Parathyroid adenoma (tissue), 2 donors: Measurements from ENCODE around the gene MLX.
"Not testable (repeated sequence)": the region's sequence is repeated elsewhere in the genome, so short reads cannot be mapped to it uniquely, and the experiment has no call there.

ENCODE experiments used
- H2AFZ ChIP-seq: fragments of 300-600 bp; sonication (generic); one replicate; pipeline ENCODE4 v1.7.0; 2017; ENCODE audit warnings: antibody characterized with exemption, mild to moderate bottlenecking
- H3K27ac ChIP-seq: fragments of 300-600 bp; sonication (generic); one replicate; pipeline ENCODE4 v1.7.0; 2017
- H3K27me3 ChIP-seq: fragments of 300-600 bp; sonication (generic); one replicate; pipeline ENCODE4 v1.7.0; 2017; ENCODE audit warnings: low read length; ENCODE audit not compliant: control insufficient read depth, insufficient read depth
- H3K36me3 ChIP-seq: fragments of 300-600 bp; sonication (generic); one replicate; pipeline ENCODE4 v1.7.0; 2017; ENCODE audit warnings: low read length; ENCODE audit not compliant: control insufficient read depth, insufficient read depth
- H3K4me1 ChIP-seq: fragments of 300-600 bp; sonication (generic); one replicate; pipeline ENCODE4 v1.7.0; 2017; ENCODE audit warnings: control low read depth
- H3K4me2 ChIP-seq: fragments of 300-600 bp; sonication (generic); one replicate; pipeline ENCODE4 v1.7.0; 2017; ENCODE audit warnings: low read length
- H3K4me3 ChIP-seq: fragments of 300-600 bp; sonication (generic); one replicate; pipeline ENCODE4 v1.7.0; 2017; ENCODE audit warnings: low read depth, low read length
- H3K79me2 ChIP-seq: fragments of 300-600 bp; sonication (generic); one replicate; pipeline ENCODE4 v1.7.0; 2017; ENCODE audit warnings: control low read depth
- H3K9ac ChIP-seq: fragments of 300-600 bp; sonication (generic); one replicate; pipeline ENCODE4 v1.7.0; 2017; ENCODE audit warnings: mild to moderate bottlenecking
- H3K9me3 ChIP-seq: fragments of 300-600 bp; sonication (generic); one replicate; pipeline ENCODE4 v1.7.0; 2017; ENCODE audit warnings: low read length; ENCODE audit not compliant: control insufficient read depth
- TF ChIP-seq, protein P1 (sequence below): fragments of 300-600 bp; sonication (generic); IDR thresholded peaks from one replicate; pipeline ENCODE4 v1.7.0; 2017; ENCODE audit warnings: antibody characterized with exemption, mild to moderate bottlenecking
- donor health status: primary hyperparathyroidism.

MLX gene

DNA sequence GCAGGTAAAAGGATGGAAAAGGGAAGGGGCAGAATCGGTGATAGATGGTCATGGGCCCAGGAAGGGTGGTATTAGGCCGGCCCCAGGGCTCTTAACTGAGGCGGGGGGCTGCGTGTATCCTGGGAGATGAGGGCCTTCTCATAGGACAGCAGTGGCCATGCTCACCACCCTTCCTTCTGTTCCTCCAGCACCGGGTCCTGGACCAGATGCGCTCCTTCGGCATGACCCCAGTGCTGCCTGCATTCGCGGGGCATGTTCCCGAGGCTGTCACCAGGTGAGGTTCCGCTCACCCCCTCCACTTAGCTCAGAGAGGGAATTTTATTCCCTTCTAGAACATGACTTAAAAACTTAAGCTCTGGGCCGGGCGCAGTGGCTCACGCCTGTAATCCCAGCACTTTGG, 28.4 kb upstream of the MLX start:
- H3K4me3 ChIP-seq = no peak overlapping the region
- no peaks in the 10 kb centered on the region for H3K9me3 ChIP-seq
- no peak overlapping the region for H3K9ac ChIP-seq
- H3K79me2 ChIP-seq = no peaks in the 10 kb centered on the region
- TF ChIP-seq, protein P1, sequence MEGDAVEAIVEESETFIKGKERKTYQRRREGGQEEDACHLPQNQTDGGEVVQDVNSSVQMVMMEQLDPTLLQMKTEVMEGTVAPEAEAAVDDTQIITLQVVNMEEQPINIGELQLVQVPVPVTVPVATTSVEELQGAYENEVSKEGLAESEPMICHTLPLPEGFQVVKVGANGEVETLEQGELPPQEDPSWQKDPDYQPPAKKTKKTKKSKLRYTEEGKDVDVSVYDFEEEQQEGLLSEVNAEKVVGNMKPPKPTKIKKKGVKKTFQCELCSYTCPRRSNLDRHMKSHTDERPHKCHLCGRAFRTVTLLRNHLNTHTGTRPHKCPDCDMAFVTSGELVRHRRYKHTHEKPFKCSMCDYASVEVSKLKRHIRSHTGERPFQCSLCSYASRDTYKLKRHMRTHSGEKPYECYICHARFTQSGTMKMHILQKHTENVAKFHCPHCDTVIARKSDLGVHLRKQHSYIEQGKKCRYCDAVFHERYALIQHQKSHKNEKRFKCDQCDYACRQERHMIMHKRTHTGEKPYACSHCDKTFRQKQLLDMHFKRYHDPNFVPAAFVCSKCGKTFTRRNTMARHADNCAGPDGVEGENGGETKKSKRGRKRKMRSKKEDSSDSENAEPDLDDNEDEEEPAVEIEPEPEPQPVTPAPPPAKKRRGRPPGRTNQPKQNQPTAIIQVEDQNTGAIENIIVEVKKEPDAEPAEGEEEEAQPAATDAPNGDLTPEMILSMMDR = no peak
- no peak overlapping the region for H2AFZ ChIP-seq
- H3K4me1 ChIP-seq = peaks cover 4% of the 10 kb centered on the region
- no peak overlapping the region for H3K27ac ChIP-seq
- H3K4me2 ChIP-seq = no peak overlapping the region
- no peaks in the 10 kb centered on the region for H3K27me3 ChIP-seq
- no peaks in the 10 kb centered on the region for H3K36me3 ChIP-seq

DNA sequence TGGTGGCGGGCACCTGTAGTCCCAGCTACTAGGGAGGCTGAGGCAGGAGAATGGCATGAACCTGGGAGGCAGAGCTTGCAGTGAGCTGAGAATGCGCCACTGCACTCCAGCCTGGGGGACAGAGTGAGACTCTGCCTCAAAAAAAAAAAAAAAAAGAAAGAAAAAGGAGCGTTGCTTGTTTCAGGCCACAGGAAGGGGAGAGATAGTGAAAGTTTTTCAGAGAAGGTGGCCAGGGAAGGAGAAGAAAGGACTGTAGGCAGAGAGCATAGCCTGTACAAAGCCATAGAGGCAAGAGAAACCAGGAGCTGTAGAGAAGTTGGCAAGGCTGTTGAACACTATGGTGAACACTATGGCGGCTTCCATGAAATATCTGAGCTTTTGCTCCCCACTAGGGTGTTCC, 26.3 kb upstream of the MLX start:
- H3K4me1 ChIP-seq, H3K27me3 ChIP-seq, H2AFZ ChIP-seq, H3K4me3 ChIP-seq, H3K79me2 ChIP-seq, H3K36me3 ChIP-seq, H3K9me3 ChIP-seq, H3K9ac ChIP-seq, H3K4me2 ChIP-seq, H3K27ac ChIP-seq: not testable (repeated sequence)

DNA sequence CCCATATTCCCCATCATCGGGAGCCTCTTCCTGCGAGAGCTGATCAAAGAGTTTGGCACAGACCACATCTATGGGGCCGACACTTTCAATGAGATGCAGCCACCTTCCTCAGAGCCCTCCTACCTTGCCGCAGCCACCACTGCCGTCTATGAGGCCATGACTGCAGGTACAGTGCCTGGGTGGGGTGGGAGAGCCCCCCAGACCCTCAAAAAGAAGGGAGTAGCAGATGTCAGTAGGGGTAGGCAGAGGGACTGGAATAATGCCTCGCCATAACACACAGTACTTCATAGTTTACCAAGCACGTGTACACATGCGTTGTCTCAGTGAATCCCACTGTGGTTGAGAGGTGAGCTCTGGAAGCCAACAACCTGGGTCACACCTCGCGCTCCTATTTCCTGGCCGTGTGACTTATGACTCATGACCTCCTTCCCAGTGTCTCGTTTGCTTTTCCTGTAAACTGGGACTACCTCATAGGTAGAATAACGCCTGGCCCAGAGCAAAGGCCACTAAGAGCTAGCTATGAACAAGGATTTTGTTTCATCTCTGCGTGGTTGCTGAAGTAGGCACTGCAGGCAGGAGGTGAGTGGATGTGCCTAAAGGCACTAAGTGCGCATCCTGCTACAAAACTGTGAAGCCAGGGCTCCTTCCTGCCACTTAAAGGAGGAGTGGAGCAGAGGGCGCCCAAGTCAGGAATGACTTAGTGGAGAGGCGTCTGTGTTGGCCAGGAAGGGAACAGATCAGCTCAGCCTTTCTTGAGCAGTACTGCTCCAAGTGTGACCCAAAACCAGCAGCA, 25.7 kb upstream of the MLX start:
- no peaks in the 10 kb centered on the region for H3K9me3 ChIP-seq
- H3K4me3 ChIP-seq = no peak overlapping the region
- no peak overlapping the region for H3K4me2 ChIP-seq
- H3K27ac ChIP-seq = no peak overlapping the region
- no peak overlapping the region for H2AFZ ChIP-seq
- H3K4me1 ChIP-seq = no peaks in the 10 kb centered on the region
- no peak overlapping the region for H3K9ac ChIP-seq
- no peaks in the 10 kb centered on the region for H3K27me3 ChIP-seq
- no peaks in the 10 kb centered on the region for H3K79me2 ChIP-seq
- TF ChIP-seq, protein P1 = no peak
- no peaks in the 10 kb centered on the region for H3K36me3 ChIP-seq

DNA sequence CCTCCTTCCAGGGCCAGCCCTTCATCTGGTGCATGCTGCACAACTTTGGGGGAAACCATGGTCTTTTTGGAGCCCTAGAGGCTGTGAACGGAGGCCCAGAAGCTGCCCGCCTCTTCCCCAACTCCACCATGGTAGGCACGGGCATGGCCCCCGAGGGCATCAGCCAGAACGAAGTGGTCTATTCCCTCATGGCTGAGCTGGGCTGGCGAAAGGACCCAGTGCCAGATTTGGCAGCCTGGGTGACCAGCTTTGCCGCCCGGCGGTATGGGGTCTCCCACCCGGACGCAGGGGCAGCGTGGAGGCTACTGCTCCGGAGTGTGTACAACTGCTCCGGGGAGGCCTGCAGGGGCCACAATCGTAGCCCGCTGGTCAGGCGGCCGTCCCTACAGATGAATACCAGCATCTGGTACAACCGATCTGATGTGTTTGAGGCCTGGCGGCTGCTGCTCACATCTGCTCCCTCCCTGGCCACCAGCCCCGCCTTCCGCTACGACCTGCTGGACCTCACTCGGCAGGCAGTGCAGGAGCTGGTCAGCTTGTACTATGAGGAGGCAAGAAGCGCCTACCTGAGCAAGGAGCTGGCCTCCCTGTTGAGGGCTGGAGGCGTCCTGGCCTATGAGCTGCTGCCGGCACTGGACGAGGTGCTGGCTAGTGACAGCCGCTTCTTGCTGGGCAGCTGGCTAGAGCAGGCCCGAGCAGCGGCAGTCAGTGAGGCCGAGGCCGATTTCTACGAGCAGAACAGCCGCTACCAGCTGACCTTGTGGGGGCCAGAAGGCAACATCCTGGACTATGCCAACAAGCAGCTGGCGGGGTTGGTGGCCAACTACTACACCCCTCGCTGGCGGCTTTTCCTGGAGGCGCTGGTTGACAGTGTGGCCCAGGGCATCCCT, 23.5 kb upstream of the MLX start:
- no peaks in the 10 kb centered on the region for H3K36me3 ChIP-seq
- H3K27ac ChIP-seq = no peak overlapping the region
- no peaks in the 10 kb centered on the region for H3K79me2 ChIP-seq
- H3K9ac ChIP-seq = no peak overlapping the region
- H3K4me2 ChIP-seq = no peak overlapping the region
- H3K9me3 ChIP-seq = no peaks in the 10 kb centered on the region
- TF ChIP-seq, protein P1 = no peak
- no peaks in the 10 kb centered on the region for H3K27me3 ChIP-seq
- H3K4me1 ChIP-seq = no peaks in the 10 kb centered on the region
- no peak overlapping the region for H3K4me3 ChIP-seq
- H2AFZ ChIP-seq = no peak overlapping the region

DNA sequence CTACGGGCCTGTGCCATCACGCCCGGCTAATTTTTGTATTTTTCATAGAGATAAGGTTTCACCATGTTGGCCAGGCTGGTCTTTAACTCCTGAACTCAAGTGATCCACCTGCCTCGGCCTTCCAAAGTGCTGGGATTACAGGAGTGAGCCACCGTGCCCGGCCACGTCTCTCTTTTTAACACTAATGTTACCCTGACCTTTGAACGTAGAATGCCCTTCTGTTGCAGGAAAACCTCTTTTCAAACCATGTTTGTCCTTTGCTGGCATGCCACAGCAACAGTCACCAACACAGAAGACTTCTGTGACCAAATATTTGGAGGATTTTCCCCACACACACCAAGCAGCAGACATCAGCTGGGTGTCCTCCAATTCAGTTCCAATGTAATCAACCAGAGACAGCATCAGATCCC, 22.0 kb upstream of the MLX start:
- H3K4me1 ChIP-seq = no peaks in the 10 kb centered on the region
- no peak overlapping the region for H3K9ac ChIP-seq
- no peak overlapping the region for H3K4me3 ChIP-seq
- H3K4me2 ChIP-seq = no peak overlapping the region
- H3K27ac ChIP-seq = no peak overlapping the region
- H3K36me3 ChIP-seq = no peaks in the 10 kb centered on the region
- no peaks in the 10 kb centered on the region for H3K9me3 ChIP-seq
- TF ChIP-seq, protein P1 = no peak
- no peak overlapping the region for H2AFZ ChIP-seq
- H3K79me2 ChIP-seq = no peaks in the 10 kb centered on the region
- H3K27me3 ChIP-seq = no peaks in the 10 kb centered on the region

DNA sequence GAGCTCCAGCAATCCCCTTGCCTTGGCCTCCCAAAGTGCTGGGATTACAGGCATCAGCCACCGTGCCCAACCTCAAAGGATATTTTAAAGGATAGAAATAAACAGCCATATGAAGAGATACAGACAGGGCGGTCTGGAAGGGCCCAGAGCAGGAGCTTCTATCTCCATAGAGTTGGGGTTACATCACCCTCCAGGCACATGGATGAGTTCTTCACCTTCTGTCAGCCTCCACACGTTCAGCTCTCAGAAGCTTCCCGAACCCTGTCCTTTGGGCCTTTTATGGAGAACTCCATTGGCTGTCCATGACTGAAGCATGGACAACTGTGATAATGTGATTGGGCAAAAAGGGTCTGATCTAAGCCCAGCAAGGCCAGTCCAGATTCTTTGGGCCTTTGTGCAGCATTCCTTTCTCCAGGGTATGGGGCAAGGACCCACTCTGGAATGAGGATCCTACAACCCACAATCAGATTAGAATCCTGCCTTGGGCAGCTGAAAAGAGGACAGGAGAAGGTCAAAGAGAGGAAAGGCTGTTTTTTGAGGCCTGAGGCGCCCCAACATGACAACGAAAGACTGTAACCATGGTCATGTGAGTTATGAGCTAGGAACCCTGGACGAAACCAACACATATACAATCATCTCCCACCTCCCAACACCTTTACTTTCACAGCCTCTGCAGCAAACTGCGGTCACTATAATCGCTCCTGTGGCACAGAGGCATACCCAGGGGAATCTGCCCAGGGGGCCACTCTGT, 21.0 kb upstream of the MLX start:
- not testable (repeated sequence) for H3K9me3 ChIP-seq, H3K36me3 ChIP-seq, H3K4me2 ChIP-seq, H3K27ac ChIP-seq, H3K4me3 ChIP-seq, H3K79me2 ChIP-seq, H2AFZ ChIP-seq, H3K27me3 ChIP-seq, H3K4me1 ChIP-seq, H3K9ac ChIP-seq
